Activated CD4-positive, CD25-positive, alpha-beta regulatory T cell (primary cell): ENCODE data around the gene ASS1.

Source experiments
- DNase-seq, 4 experiments: peaks; one replicate each; lab custom pipeline; 2025; lab: John Stamatoyannopoulos, UW

ASS1 gene

GRCh38 chr9:130418776-130419175 lies 26.0 kb upstream of the ASS1 start:
- no peak for DNase-seq

- no peak for DNase-seq
These were observed 25.2 kb upstream of the ASS1 start for GRCh38 chr9:130419521-130420035.

DNA sequence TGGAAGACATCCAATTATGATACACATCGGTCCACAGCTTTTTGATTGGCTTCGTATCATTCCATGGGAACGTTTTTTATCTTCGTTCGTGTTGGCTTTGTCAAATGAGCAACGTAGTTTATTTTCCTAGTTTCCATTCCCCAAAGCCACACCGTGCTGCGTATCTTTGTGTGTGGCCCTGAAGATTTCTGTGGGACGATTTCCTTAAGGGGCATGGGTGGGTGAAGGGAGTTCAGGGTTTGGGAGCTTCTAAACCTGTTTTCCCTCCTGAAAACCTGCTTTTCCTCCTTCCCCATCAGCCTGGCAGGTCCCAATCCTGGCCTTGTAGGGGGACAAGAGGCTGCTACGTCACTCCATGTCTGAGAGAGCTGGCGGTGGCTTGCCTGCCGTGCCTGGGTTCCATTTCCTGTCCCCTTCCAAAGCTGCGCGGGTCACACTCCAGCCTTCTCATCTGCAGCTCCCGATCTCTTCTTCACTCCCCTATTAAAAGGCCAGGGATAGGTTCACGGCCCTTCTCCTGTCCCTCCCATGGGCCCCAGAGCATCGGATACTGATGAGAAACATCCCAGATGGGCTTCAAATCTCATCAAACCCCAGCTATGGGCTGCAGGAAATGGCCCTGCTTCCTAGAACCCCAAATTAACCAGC lies 23.5 kb upstream of the ASS1 start:
- DNase-seq: no peak

DNA sequence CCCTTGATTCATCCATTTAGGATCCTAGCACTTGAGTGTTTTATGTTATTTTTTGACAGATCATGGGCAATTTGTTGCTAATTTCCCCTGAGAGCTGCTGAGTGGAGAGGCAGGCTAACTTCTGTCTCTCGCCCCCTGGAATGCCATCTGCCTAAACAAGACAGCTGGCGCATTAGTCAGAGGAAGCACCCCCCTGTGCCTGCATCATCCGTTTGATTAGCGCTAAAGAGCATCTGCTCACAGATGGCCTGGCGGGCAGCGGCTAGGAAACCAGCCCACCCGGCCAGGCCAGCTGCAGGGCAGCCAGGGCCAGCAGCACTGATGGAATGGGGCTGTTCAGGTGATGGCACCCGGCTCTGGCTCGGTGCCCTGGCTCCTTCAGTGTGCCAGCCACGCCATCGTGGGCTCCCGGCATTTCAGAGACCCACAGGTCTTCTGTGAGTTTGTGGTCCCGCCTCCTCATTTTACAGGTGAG lies 22.9 kb upstream of the ASS1 start:
- no peak for DNase-seq

DNA sequence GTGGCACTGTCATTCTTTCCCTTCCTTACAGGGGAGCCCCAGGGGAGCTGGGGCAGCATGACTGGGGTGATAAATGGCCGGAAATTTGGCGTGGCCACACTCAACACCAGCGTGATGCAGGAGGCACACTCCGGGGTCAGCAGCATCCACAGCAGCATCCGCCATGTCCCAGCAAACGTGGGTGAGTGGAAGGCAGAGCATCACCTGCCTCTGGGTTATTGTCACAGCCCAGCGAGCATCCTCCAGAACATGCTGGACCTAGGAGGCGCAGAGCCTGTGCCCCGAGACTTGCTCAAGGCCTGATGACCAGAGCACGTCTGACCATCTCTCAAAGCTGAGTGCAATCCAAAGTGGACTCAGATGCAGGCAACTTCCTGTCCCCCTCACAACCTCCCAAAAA lies 22.2 kb upstream of the ASS1 start:
- DNase-seq: no peak

DNA sequence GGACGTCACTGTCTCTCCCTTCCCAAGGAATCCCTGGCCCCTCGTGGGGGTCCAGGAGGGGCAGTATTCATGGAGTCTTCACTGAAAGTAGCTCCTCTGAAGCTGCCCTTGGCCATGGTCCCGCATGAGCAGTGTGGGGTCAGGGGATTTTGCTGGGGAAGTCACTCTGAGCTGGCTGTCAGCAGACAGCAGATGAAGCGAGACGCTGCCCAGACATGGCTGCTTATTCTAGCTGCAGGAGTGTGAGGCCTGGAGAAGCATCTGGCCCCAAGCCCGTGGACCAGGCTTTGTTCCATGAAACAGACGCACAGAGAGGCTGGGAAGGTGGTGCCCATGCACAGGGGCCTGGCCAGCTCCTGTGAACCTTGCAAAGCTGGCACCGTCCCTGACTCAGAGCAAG lies 21.5 kb upstream of the ASS1 start:
- no peak for DNase-seq

DNA sequence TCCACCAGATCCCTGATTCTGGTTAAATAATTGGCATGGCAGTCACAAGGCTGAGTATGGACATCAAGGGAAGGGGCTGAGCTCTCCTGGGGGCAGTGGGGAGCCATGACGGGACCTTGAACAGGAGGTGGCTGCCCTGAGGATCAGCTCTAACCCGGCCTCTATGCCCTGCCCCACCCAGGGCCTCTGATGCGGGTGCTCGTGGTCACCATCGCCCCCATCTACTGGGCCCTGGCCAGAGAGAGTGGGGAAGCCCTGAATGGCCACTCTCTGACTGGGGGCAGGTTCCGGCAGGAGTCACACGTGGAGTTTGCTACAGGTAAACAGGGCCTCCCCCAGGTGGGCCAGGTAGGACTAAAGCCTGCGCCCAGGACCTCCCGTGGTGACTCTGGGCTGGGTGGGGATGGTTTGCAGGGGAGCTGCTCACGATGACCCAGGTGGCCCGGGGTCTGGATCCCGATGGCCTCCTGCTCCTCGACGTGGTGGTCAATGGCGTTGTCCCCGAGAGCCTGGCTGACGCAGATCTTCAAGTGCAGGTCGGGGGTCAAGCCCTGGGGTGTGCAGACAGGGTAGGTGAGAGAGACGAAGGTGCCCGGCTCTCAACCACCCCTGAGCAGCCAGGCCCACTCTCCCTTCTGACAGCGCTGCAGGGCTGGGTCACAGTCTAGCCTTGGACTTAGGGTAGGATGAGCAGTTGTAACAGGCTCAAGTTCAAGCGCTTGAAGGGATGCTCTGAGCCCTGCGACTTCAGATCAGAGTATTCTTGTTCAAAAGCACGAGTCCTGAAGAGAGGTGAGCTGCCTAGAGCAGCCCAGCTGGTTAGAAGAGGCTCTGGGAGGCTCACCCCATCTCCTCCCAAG lies 19.9 kb upstream of the ASS1 start:
- DNase-seq: no peak

- no peak for DNase-seq
These were observed 18.9 kb upstream of the ASS1 start for GRCh38 chr9:130425741-130426466.

DNA sequence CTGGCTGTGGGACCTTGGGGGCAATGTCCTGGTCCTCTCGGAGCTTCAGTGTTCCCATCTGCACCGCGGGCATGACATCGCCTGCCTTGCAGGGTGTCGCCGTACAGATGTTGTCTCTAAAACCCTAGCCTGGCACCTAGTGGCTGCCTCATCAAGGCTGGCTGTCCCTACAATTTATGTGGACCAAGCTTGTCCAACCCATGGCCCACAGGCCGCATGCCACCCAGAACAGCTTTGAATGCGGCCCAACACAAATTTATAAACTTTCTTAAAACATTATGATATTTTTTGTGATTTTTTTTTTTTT lies 18.3 kb upstream of the ASS1 start:
- no peak for DNase-seq

GRCh38 chr9:130426883-130427282 lies 17.9 kb upstream of the ASS1 start:
- DNase-seq: no peak

- no peak for DNase-seq
These were observed 17.4 kb upstream of the ASS1 start for GRCh38 chr9:130427326-130427725.

DNA sequence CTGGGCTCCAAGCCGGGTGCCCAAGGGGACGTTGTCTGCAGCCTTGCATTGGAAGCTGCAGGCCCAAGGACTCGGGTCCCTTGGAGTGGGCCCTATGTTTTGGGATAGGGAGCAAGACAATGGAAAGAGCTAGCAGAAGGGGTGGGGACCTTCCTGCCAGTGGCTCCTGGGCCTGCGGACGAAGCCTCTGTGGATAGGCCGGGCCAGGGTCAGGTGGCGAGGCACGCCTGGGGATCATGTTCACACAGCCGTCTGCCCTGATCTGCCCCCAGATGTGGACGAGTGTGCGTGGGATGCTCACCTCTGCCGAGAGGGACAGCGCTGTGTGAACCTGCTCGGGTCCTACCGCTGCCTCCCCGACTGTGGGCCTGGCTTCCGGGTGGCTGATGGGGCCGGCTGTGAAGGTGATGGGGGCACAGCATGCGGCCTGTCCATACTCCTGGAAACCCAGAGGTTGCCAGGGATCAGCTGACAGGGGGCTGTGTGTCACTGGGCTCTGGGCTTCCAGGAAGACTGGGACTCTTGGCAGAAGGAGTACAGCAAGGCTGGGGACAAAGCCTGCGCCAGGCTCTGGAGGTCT lies 16.6 kb upstream of the ASS1 start:
- no peak for DNase-seq

GRCh38 chr9:130429381-130429780 lies 15.4 kb upstream of the ASS1 start:
- no peak for DNase-seq

DNA sequence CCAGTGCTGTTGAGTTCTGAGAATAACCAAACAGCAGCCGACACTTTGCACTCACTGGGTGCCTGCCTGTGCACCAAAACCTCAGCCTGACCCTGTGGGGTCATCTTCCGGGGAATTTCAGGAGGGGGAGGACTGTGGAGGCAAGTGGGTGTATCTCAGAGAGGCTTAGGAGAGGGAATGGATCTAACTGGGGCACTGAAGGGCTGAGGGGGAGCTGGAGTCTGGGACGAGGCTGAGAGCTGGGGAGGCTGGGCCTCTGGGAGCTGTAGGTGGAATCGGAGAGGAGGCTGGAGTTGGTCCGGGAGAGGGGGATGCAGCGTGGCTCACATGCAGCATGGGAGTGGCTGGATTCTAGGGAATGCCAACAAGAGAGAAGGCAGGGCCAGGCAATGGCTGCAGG lies 14.9 kb upstream of the ASS1 start:
- DNase-seq: no peak

DNA sequence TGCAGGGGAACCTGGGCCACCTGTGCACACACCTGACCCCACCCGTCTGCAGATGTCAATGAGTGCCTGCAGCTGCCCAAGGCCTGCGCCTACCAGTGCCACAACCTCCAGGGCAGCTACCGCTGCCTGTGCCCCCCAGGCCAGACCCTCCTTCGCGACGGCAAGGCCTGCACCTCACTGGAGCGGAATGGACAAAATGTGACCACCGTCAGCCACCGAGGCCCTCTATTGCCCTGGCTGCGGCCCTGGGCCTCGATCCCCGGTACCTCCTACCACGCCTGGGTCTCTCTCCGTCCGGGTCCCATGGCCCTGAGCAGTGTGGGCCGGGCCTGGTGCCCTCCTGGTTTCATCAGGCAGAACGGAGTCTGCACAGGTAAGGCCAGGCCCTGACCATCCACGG lies 14.5 kb upstream of the ASS1 start:
- DNase-seq: no peak

DNA sequence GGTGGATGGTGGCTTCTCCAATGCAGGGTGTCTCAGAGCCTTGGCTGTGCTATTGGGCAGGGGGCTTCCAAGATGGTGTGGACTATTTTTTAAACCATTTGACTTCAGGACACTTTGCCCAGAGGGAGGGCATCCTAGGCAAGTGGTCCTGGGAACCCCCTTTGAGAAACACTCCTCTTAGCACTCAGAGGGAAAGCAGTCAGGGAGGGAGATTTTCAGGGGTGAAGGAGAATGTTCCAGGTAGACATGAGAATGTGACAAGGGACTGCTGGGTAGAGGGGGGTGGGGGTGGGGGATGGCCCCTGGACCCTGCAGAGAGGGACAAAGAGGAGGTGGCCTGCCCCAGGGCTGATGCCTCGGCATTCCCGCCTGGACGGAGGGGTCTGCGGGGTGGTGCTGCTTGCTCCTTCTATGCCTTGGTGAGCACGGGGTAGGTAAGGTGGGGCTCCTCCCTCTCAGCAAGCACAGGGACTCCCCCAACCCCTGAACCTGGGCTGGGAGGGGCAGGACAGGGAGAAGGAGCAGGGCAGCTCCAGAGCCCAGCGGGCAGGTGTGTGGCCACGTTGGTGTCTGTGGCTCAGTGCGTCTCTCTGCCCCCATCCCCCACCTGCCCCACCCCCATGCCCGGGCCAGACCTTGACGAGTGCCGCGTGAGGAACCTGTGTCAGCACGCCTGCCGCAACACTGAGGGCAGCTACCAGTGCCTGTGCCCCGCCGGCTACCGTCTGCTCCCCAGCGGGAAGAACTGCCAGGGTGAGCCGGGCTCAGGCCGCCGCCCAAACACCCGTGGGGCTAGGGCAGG lies 13.8 kb upstream of the ASS1 start:
- DNase-seq: no peak

DNA sequence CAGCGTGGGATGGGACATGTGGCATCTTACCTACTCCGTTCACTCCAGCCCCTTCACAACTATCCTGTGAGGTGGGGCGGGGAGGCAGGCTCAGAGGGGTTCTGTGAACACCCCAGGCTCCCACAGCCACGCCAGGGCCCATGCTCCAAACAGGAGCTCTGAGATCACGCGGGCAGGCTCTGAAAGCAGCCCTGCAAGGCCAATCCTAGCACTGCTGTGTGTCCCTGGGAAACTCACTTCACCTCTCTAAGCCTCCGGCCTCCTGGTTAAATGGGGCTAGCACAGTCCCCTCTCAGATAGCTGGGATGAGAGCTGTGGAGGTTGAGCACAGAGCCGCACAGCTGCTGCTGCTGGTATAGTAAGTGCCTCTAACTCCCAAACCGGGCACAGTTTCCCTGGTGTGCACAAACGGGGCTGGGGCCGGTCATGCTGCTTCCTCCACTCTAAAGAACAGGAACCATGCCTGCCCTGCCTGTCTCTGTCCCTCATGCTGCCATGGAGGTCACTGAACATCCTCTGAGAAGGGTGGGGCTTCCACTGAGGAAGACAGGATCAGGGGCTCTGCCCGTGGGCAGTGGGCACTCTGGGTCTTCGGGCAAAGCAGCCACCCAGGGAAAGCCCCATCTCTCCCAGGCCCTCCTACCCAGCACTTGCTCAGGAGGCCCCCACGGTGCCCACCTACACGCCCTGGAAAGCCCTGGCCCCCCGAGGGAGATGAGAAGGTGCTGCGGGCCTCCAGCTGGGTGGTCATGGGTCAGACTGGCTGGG lies 13.0 kb upstream of the ASS1 start:
- no peak for DNase-seq

DNA sequence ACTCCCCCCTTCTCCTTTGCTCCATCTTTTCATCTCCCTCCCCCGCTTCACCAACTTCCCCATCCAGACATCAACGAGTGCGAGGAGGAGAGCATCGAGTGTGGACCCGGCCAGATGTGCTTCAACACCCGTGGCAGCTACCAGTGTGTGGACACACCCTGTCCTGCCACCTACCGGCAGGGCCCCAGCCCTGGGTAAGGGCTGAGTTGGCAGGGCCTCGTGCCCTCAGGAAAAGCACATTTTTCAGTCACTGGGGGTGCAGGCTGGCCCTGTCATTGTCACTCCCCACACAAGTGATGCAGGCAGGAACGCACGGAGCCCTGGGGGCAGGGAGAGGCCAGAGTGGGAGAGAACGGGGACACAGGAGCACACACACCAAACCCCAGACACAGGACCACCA lies 12.4 kb upstream of the ASS1 start:
- DNase-seq: no peak

GRCh38 chr9:130432796-130433167 lies 12.0 kb upstream of the ASS1 start:
- DNase-seq: no peak

- DNase-seq: no peak
These were observed 11.4 kb upstream of the ASS1 start for GRCh38 chr9:130433168-130433946.
